ENCODE data around the gene WDR88. TPM values are rescaled to one million over a fixed set of nuclear protein-coding genes. Genes with fewer than 3 reads are reported as not detected.
A peak's percentile ranks its signal among the peaks of the same experiment; 100 is the strongest.

The WDR88 gene
- total and polyA plus RNA-seq, 2 of the 13 experiments (the other 11 are each of a cell fraction or from before 2014, with no cell fraction given) = not detected

GRCh38 chr19:33176670-33177416, 44.9 kb downstream of the WDR88 start (continued):
- TF ChIP-seq MYPOP (CRISPR knock-in tag; IDR thresholded peaks at IDR 0.05) = peak; percentile 81
- TF ChIP-seq BATF2 (CRISPR knock-in tag; IDR thresholded peaks at IDR 0.05) = no peak
- peak; percentile 92 for TF ChIP-seq ZSCAN31 (CRISPR knock-in tag; IDR thresholded peaks at IDR 0.05; ENCODE audit: low read depth)
- peak; percentile 11 for TF ChIP-seq ATF3 (CRISPR knock-in tag; IDR thresholded peaks at IDR 0.05)
- peak; percentile 45; the same call in 1 of the 2 replicates for TF ChIP-seq HIC2 (CRISPR knock-in tag; IDR thresholded peaks at IDR 0.05; ENCODE audit: low read depth)
- TF ChIP-seq UBTF (CRISPR knock-in tag; IDR thresholded peaks at IDR 0.05) = peak; percentile 67
- no peak; the same call in 1 of the 2 replicates for TF ChIP-seq ZSCAN20 (CRISPR knock-in tag; IDR thresholded peaks at IDR 0.05; ENCODE audit: borderline replicate concordance)
- no peak for TF ChIP-seq ATRX (CRISPR knock-in tag; IDR thresholded peaks at IDR 0.05; ENCODE audit: borderline replicate concordance)
- peak; percentile 81 for TF ChIP-seq ZNF501 (CRISPR knock-in tag; IDR thresholded peaks at IDR 0.05)
- TF ChIP-seq TFE3 (CRISPR knock-in tag; IDR thresholded peaks at IDR 0.05) = peak; percentile 71; the same call in 1 of the 2 replicates
- 0 out of 2 replicates have a peak, but pooled peaks have one; percentile 73 for TF ChIP-seq ZNF878 (CRISPR knock-in tag; IDR thresholded peaks at IDR 0.05)
- TF ChIP-seq DBP (CRISPR knock-in tag; IDR thresholded peaks at IDR 0.05; ENCODE audit: not compliant biosample characterization) = peak; percentile 37
- peak; percentile 82 for TF ChIP-seq THAP11 (CRISPR knock-in tag; IDR thresholded peaks at IDR 0.05)
- 0 out of 2 replicates have a peak, but pooled peaks have one; percentile 65 for TF ChIP-seq ZNF335 (CRISPR knock-in tag; IDR thresholded peaks at IDR 0.05)
- TF ChIP-seq NR0B2 (CRISPR knock-in tag; IDR thresholded peaks at IDR 0.05) = peak; percentile 61
- peak; percentile 82 for TF ChIP-seq MXI1 (IDR thresholded peaks at IDR 0.05; ENCODE audit: borderline replicate concordance, low read depth, low read length)
- peak; percentile 83; the same call in 1 of the 2 replicates for TF ChIP-seq BRD4 (CRISPR knock-in tag; IDR thresholded peaks at IDR 0.05)
- peak; percentile 39; the same call in 1 of the 2 replicates for TF ChIP-seq KDM3A (CRISPR knock-in tag; IDR thresholded peaks at IDR 0.05; ENCODE audit: low read depth)
- 0 out of 2 replicates have a peak, but pooled peaks have one; percentile 24 for TF ChIP-seq PCBP1 (IDR thresholded peaks at IDR 0.05; ENCODE audit: borderline replicate concordance, low read depth, low read length)
